Calu3 (cell line): ENCODE results near the gene RPL37A. TPM values are rescaled to one million over a fixed set of nuclear protein-coding genes. Genes with fewer than 3 reads are reported as not detected.
A peak's percentile ranks its signal among the peaks of the same experiment; 100 is the strongest.

Source experiments
- BruUV-seq: library from RNA; stranded (reverse); fragments of 400-500 nt; replicated peaks from 2 replicates; lab custom pipeline; 2021; lab: Mats Ljungman, UMichigan
- CTCF ChIA-PET: fragments of 300-600 bp; sonication (Branson Sonifier 250); formaldehyde crosslinking; loops from one replicate; lab custom pipeline; 2022; ENCODE audit warnings: antibody characterized with exemption; lab: Charles Lee
- DNase-seq: peaks from one replicate; pipeline ENCODE4 v3.0.0; 2022
- H3K27ac Mint-ChIP-seq: one replicate; pipeline ENCODE4 v1.8.0; 2022; ENCODE audit warnings: mixed read lengths; ENCODE audit not compliant: unreplicated experiment
- H3K27me3 Mint-ChIP-seq: one replicate; pipeline ENCODE4 v1.8.0; 2022; ENCODE audit warnings: mixed read lengths; ENCODE audit not compliant: unreplicated experiment
- H3K36me3 Mint-ChIP-seq: one replicate; pipeline ENCODE4 v1.8.0; 2022; ENCODE audit warnings: mild to moderate bottlenecking, moderate library complexity, mixed read lengths; ENCODE audit not compliant: insufficient read depth, unreplicated experiment
- H3K4me1 Mint-ChIP-seq: one replicate; pipeline ENCODE4 v1.8.0; 2022; ENCODE audit warnings: mild to moderate bottlenecking, low read depth, mixed read lengths; ENCODE audit not compliant: unreplicated experiment
- H3K4me3 Mint-ChIP-seq: one replicate; pipeline ENCODE4 v1.8.0; 2022; ENCODE audit warnings: mild to moderate bottlenecking, low read depth, moderate library complexity, mixed read lengths; ENCODE audit not compliant: unreplicated experiment
- H3K9me3 Mint-ChIP-seq: one replicate; pipeline ENCODE4 v1.8.0; 2022; ENCODE audit warnings: low read depth, mixed read lengths; ENCODE audit not compliant: unreplicated experiment
- intact Hi-C: fragments of 100-400 bp; cut with micrococcal nuclease; formaldehyde crosslinking; loops from one replicate; pipeline ENCODE4 v1.10.0; 2022; ENCODE audit not compliant: unreplicated experiment
- total RNA-seq: library from RNA; stranded (reverse); gene quantifications from 2 replicates; pipeline ENCODE4 v1.2.3, GENCODE V29; 2022
- TF ChIP-seq, protein P1 (sequence below): fragments of 200-600 bp; IDR thresholded peaks from one replicate; pipeline ENCODE4 v1.8.0; 2022; ENCODE audit warnings: antibody characterized with exemption; ENCODE audit not compliant: unreplicated experiment

RPL37A gene
- total RNA-seq, 1 experiment from 2014 or later, result 1,889 TPM

DNA sequence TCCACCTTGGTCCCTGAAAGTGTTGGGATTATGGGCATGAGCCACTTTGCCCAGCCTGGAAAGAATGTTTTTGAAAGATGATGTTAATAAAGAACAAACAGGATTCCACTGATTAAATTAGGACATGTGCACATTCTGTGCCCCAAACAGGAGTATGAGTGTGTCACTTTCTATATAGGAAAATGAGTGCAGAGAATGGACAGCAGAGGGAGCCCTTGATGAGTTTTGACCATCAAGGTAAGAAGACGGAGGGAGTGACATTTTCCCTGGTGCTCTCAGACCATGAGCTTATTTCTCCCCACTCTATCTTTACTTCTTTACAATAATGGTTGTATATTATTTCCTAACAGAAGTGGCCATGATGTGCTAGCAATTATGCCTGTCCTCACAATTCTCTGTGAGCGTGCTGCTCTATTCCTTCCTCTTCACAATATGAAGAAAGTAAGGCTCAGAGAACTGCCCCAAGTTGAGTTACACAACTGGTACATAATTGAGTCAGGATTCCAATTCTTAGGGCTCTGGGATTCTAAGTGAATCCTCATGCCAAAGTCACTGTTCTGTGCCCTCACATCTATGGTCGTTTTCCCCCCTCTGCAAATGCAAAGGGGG, 20.6 kb downstream of the RPL37A start:
- intact Hi-C loops, result loop anchor here (1.0 to 5.0 kb wide), 4 partner anchors 147 to 1238 kb away; no protein-coding TSS in a partner anchor
- Mint-ChIP-seq H3K9me3 (no peaks in the 10 kb centered on the region), H3K27ac (no peak overlapping the region), H3K27me3 (no peaks in the 10 kb centered on the region), H3K4me1 (no peaks in the 10 kb centered on the region), H3K4me3 (no peak overlapping the region), H3K36me3 (peaks cover 4% of the 10 kb centered on the region)
- DNase-seq, result peak; percentile 76
- TF ChIP-seq, protein P1, sequence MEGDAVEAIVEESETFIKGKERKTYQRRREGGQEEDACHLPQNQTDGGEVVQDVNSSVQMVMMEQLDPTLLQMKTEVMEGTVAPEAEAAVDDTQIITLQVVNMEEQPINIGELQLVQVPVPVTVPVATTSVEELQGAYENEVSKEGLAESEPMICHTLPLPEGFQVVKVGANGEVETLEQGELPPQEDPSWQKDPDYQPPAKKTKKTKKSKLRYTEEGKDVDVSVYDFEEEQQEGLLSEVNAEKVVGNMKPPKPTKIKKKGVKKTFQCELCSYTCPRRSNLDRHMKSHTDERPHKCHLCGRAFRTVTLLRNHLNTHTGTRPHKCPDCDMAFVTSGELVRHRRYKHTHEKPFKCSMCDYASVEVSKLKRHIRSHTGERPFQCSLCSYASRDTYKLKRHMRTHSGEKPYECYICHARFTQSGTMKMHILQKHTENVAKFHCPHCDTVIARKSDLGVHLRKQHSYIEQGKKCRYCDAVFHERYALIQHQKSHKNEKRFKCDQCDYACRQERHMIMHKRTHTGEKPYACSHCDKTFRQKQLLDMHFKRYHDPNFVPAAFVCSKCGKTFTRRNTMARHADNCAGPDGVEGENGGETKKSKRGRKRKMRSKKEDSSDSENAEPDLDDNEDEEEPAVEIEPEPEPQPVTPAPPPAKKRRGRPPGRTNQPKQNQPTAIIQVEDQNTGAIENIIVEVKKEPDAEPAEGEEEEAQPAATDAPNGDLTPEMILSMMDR, result peak; percentile 50
- CTCF ChIA-PET, result interaction anchor here (0.6 to 4.0 kb wide), 14 partner anchors 18 to 1447 kb away, joined by 3 to 56 read pairs (median 4); partner anchors contain the start of genes IGFBP2 and IGFBP5
- BruUV-seq, result no TSS peak

DNA sequence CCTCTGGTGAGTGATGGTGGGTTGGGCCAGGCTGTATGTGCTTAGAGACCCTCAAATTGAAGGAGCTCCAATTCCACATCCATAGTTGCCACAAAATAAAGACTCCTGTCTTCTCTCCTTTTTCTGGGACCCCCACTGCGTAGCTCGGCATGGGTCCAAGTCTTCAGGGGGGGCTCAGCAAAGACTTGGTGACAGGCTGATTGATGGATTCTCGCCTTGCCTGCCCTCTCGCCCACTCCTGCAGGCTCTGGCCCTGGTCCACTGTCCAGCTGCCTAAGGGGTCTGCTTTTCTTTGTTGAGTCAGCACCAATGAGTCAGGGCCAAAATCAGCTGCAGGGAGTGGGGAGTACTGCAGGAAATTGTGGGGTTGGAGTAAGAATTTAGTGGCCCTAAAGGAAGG, 21.5 kb downstream of the RPL37A start:
- no peak overlapping the region for H3K4me3 Mint-ChIP-seq
- DNase-seq, result no peak
- no peaks in the 10 kb centered on the region for H3K9me3 Mint-ChIP-seq
- no peaks in the 10 kb centered on the region for H3K4me1 Mint-ChIP-seq
- H3K36me3 Mint-ChIP-seq, result peaks cover 4% of the 10 kb centered on the region
- H3K27ac Mint-ChIP-seq, result no peak overlapping the region
- intact Hi-C loops, result no loop called here
- BruUV-seq, result no TSS peak
- no peaks in the 10 kb centered on the region for H3K27me3 Mint-ChIP-seq
- TF ChIP-seq, protein P1, result no peak
- CTCF ChIA-PET, result interaction anchor here (0.6 to 1.7 kb wide), 8 partner anchors 73 to 1446 kb away, joined by 3 to 7 read pairs (median 6); partner anchors contain the start of gene IGFBP2

DNA sequence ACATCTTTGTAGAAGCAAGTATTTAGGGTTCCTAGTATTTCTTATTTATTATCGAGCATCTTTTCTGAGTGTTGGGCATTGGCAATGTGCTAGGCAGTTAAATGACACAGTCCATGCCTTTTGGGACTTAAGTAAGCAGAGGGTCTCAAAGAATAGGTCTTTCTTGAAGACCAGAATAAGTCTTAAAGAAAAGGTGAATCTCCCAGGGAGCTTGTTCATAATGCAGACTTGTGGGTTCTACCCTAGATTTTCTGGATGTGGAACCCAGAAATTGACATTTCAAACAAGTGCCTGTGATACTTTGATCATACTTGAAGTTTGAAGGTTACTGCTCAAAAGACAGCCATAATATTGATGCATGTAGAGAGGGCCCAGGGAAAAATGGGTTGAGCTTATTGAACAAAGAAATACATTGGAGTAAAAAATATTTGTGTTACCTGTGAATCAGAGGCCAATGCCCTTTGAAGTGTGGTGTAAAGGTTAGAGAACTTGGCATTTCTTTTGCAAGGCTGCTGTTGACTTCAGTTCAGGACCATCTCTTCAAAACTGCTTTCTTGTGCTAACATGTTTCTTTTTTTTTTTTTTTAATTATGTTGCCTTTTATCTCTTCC, 24.4 kb downstream of the RPL37A start:
- intact Hi-C loops, result no loop called here
- BruUV-seq, result no TSS peak
- Mint-ChIP-seq H3K4me3 (no peak overlapping the region), H3K4me1 (no peaks in the 10 kb centered on the region), H3K27me3 (no peaks in the 10 kb centered on the region), H3K27ac (no peak overlapping the region), H3K36me3 (peaks cover 4% of the 10 kb centered on the region), H3K9me3 (no peaks in the 10 kb centered on the region)
- TF ChIP-seq, protein P1, result no peak
- CTCF ChIA-PET, result no interaction called here
- no peak for DNase-seq

DNA sequence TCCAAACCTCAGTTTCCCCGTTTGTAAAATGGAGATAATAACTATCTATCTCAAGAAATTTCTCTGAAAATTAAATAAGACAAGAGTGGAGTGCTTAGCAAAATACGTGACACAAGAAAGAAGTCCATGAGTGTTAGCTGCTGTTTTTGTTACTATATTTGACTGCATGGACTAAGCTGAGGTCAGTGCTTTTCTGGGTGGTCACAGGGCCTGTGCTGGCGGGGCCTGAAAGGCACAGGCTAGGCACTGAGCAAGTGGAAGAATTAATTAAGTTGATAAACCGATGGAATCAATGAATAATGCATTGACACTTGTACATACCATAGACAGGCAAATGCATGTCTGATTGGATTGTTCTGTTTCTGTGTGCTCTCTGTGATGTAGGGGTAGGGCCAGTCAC, 27.3 kb downstream of the RPL37A start:
- intact Hi-C loops, result no loop called here
- no TSS peak for BruUV-seq
- DNase-seq, result no peak
- Mint-ChIP-seq H3K9me3 (no peaks in the 10 kb centered on the region), H3K27me3 (no peaks in the 10 kb centered on the region), H3K4me3 (no peak overlapping the region), H3K4me1 (no peaks in the 10 kb centered on the region), H3K36me3 (no peaks in the 10 kb centered on the region), H3K27ac (no peak overlapping the region)
- TF ChIP-seq, protein P1, result no peak
- CTCF ChIA-PET, result no interaction called here
